ENCODE results near the gene CLDND2. TPM values are rescaled to one million over a fixed set of nuclear protein-coding genes. Genes with fewer than 3 reads are reported as not detected.

The CLDND2 gene
- total and polyA plus RNA-seq, 2 experiments from 2014 or later = 7.7 TPM; not detected in 1

DNA sequence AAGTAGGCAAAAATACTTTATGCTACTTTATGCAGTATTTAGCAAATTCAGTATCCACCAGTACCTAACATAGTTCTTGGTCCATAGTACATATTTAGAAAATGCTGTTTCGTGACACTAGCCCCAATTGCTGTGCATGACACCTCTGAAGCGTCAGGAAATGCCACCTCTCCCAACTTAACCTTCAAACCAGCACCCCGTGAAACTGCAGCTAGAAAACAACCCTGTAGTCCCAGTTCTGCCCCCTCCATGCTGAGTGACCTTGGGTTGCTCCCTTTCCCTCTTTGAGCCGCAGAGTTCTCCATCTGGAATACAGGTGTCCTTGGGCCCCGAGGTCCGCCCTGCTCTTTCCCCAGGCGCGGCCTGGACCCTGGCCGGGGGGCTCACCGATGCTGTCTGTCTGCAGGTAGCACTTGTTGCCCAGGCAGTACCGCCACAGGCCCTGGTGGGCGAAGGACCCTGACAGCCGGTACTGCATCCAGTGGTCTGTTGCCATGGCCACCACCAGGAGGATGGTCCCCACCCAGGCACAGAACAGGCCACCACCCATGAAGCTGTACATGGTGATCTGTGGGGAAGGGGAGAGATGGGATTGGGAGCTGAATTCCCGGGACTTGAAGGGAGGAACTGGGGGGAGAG is 18.2 kb upstream of the CLDND2 start (continued):
- TF ChIP-seq, protein P1, sequence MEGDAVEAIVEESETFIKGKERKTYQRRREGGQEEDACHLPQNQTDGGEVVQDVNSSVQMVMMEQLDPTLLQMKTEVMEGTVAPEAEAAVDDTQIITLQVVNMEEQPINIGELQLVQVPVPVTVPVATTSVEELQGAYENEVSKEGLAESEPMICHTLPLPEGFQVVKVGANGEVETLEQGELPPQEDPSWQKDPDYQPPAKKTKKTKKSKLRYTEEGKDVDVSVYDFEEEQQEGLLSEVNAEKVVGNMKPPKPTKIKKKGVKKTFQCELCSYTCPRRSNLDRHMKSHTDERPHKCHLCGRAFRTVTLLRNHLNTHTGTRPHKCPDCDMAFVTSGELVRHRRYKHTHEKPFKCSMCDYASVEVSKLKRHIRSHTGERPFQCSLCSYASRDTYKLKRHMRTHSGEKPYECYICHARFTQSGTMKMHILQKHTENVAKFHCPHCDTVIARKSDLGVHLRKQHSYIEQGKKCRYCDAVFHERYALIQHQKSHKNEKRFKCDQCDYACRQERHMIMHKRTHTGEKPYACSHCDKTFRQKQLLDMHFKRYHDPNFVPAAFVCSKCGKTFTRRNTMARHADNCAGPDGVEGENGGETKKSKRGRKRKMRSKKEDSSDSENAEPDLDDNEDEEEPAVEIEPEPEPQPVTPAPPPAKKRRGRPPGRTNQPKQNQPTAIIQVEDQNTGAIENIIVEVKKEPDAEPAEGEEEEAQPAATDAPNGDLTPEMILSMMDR (conservative IDR thresholded peaks at IDR 0.05; ENCODE audit: low read depth in 2 of 2) = no peak
- TF ChIP-seq, protein P2, sequence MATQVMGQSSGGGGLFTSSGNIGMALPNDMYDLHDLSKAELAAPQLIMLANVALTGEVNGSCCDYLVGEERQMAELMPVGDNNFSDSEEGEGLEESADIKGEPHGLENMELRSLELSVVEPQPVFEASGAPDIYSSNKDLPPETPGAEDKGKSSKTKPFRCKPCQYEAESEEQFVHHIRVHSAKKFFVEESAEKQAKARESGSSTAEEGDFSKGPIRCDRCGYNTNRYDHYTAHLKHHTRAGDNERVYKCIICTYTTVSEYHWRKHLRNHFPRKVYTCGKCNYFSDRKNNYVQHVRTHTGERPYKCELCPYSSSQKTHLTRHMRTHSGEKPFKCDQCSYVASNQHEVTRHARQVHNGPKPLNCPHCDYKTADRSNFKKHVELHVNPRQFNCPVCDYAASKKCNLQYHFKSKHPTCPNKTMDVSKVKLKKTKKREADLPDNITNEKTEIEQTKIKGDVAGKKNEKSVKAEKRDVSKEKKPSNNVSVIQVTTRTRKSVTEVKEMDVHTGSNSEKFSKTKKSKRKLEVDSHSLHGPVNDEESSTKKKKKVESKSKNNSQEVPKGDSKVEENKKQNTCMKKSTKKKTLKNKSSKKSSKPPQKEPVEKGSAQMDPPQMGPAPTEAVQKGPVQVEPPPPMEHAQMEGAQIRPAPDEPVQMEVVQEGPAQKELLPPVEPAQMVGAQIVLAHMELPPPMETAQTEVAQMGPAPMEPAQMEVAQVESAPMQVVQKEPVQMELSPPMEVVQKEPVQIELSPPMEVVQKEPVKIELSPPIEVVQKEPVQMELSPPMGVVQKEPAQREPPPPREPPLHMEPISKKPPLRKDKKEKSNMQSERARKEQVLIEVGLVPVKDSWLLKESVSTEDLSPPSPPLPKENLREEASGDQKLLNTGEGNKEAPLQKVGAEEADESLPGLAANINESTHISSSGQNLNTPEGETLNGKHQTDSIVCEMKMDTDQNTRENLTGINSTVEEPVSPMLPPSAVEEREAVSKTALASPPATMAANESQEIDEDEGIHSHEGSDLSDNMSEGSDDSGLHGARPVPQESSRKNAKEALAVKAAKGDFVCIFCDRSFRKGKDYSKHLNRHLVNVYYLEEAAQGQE (IDR thresholded peaks at IDR 0.05; ENCODE audit: unreplicated experiment) = no peak
- TF ChIP-seq STAT1 (IDR thresholded peaks at IDR 0.05; ENCODE audit: unreplicated experiment) (no peak), CREB1 (CRISPR knock-in tag; IDR thresholded peaks at IDR 0.05; ENCODE audit: low read depth) (no peak), POLR2AphosphoS5 (IDR thresholded peaks at IDR 0.05; ENCODE audit: low read depth) (no peak), ZNF331 (CRISPR knock-in tag; IDR thresholded peaks at IDR 0.05; ENCODE audit: low read depth) (no peak), EZH2 (IDR thresholded peaks at IDR 0.05; ENCODE audit: low read depth, unreplicated experiment) (no peak)

DNA sequence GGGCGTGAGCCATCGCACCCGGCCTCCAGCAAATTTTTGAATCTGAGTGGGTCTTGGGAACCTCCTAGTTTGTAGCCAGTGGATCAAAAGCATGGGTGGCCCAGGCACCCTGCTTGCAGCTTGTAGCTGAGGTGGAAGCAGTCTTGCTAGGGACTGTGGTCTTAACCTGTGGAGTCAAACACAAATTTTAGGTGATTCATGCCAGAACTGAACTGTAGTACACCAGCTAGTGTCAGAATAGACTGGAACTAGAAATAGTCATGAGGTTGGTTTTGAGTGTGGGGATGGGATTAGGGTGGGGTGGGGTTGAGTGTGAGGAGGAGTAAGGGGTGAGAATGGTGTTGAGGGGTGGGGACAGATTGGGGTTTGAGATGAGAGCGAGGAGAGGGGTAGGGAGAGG is 13.2 kb upstream of the CLDND2 start:
- no peaks in the 10 kb centered on the region for H3K9me2 ChIP-seq (ENCODE audit: insufficient read depth)
- DNase-seq (ENCODE audit: low spot score) (no peak), ATAC-seq (no peak)
- H3K36me3 Mint-ChIP-seq (ENCODE audit: low read depth) = peaks cover 12% of the 10 kb centered on the region; the same call in 2 of the 3 replicates
- H3K27ac ChIP-seq (ENCODE audit: low read depth) = no peak overlapping the region
- no peaks in the 10 kb centered on the region for H3K27me3 ChIP-seq (ENCODE audit: insufficient read depth)
- no peaks in the 10 kb centered on the region for H3K4me1 Mint-ChIP-seq
- no peaks in the 10 kb centered on the region for H3F3A ChIP-seq (replicated peaks; ENCODE audit: low read depth)
- no peak overlapping the region for H2AFZ ChIP-seq
- H4K20me1 ChIP-seq (replicated peaks; ENCODE audit: insufficient read depth) = no peaks in the 10 kb centered on the region
- peaks cover 28% of the 10 kb centered on the region for H3K9me3 Mint-ChIP-seq
- no peaks in the 10 kb centered on the region for H3K4me1 ChIP-seq (ENCODE audit: insufficient read depth)
- H3K79me2 ChIP-seq (replicated peaks; ENCODE audit: insufficient read depth) = no peaks in the 10 kb centered on the region
- no peak overlapping the region for H3K4me3 ChIP-seq
- H3K36me3 ChIP-seq (ENCODE audit: insufficient read depth) = peaks cover 5% of the 10 kb centered on the region; the same call in 1 of the 2 replicates
- H3K27ac Mint-ChIP-seq = no peak overlapping the region
- H3K27me3 Mint-ChIP-seq (ENCODE audit: insufficient read depth, low read depth, poor library complexity) = peaks cover 3% of the 10 kb centered on the region
- H3K4me3 Mint-ChIP-seq = no peak overlapping the region
- no peak overlapping the region for H3K4me2 ChIP-seq
- TF ChIP-seq, protein P1 (conservative IDR thresholded peaks at IDR 0.05; ENCODE audit: low read depth in 2 of 2) = no peak
- no peak for TF ChIP-seq EZH2 (IDR thresholded peaks at IDR 0.05; ENCODE audit: low read depth, unreplicated experiment)
- TF ChIP-seq CREB1 (CRISPR knock-in tag; IDR thresholded peaks at IDR 0.05; ENCODE audit: low read depth) = no peak
- no peak for TF ChIP-seq EZH2phosphoT487 (IDR thresholded peaks at IDR 0.05; ENCODE audit: unreplicated experiment)
- TF ChIP-seq NANOG (IDR thresholded peaks at IDR 0.05; ENCODE audit: borderline replicate concordance) = no peak
- no peak for TF ChIP-seq STAT1 (IDR thresholded peaks at IDR 0.05; ENCODE audit: unreplicated experiment)
- TF ChIP-seq, protein P3, sequence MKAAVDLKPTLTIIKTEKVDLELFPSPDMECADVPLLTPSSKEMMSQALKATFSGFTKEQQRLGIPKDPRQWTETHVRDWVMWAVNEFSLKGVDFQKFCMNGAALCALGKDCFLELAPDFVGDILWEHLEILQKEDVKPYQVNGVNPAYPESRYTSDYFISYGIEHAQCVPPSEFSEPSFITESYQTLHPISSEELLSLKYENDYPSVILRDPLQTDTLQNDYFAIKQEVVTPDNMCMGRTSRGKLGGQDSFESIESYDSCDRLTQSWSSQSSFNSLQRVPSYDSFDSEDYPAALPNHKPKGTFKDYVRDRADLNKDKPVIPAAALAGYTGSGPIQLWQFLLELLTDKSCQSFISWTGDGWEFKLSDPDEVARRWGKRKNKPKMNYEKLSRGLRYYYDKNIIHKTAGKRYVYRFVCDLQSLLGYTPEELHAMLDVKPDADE (IDR thresholded peaks at IDR 0.05) = no peak
- no peak for TF ChIP-seq ZNF114 (CRISPR knock-in tag; IDR thresholded peaks at IDR 0.05)
- TF ChIP-seq, protein P2 (IDR thresholded peaks at IDR 0.05; ENCODE audit: unreplicated experiment) = no peak
- no peak for TF ChIP-seq ZNF331 (CRISPR knock-in tag; IDR thresholded peaks at IDR 0.05; ENCODE audit: low read depth)
- no peak for TF ChIP-seq JUNB (IDR thresholded peaks at IDR 0.05; ENCODE audit: unreplicated experiment)

Data from GM23338 (cell line).